RWPE2 (cell line): ENCODE results near the gene CDC123.

Source experiments
- ATAC-seq: fragments of 200-7000 bp; cut with Tn5 transposase; 3 replicates; pipeline ENCODE4 v1.9.1; 2021; ENCODE audit warnings: low read depth
- DNase-seq: peaks from one replicate; pipeline ENCODE4 v3.0.0-alpha.2; 2020; ENCODE audit warnings: low spot score
- H3K27ac ChIP-seq: fragments of 450-650 bp; 2 replicates; pipeline ENCODE4 v1.5.1; 2017; ENCODE audit warnings: mild to moderate bottlenecking; ENCODE audit not compliant: poor library complexity, severe bottlenecking
- H3K27me3 ChIP-seq: fragments of 250-450 bp; sonication (Bioruptor Pico); 2 replicates; pipeline ENCODE4 v1.5.1; 2021; ENCODE audit warnings: mild to moderate bottlenecking, moderate library complexity; ENCODE audit not compliant: insufficient read depth, poor library complexity, severe bottlenecking
- H3K36me3 ChIP-seq: fragments of 250-450 bp; sonication (Bioruptor Pico); 2 replicates; pipeline ENCODE4 v1.5.1; 2020; ENCODE audit warnings: low read depth, mild to moderate bottlenecking, moderate library complexity
- H3K4me1 ChIP-seq: fragments of 250-450 bp; sonication (Bioruptor Pico); 2 replicates; pipeline ENCODE4 v1.5.1; 2021; ENCODE audit warnings: mild to moderate bottlenecking, moderate library complexity; ENCODE audit not compliant: insufficient read depth, poor library complexity, severe bottlenecking
- H3K4me3 ChIP-seq: fragments of 250-450 bp; sonication (Bioruptor Pico); 2 replicates; pipeline ENCODE4 v1.5.1; 2021; ENCODE audit warnings: mild to moderate bottlenecking, moderate library complexity; ENCODE audit not compliant: severe bottlenecking
- H3K9me3 ChIP-seq: fragments of 250-450 bp; sonication (Bioruptor Pico); 2 replicates; pipeline ENCODE4 v1.5.1; 2021; ENCODE audit warnings: mild to moderate bottlenecking, moderate library complexity; ENCODE audit not compliant: severe bottlenecking
- TF ChIP-seq, protein P1 (sequence below): fragments of 450-650 bp; IDR thresholded peaks from one replicate; pipeline ENCODE4 v1.5.1; 2017; ENCODE audit warnings: mild to moderate bottlenecking, moderate library complexity; ENCODE audit not compliant: poor library complexity, severe bottlenecking

The CDC123 gene

DNA sequence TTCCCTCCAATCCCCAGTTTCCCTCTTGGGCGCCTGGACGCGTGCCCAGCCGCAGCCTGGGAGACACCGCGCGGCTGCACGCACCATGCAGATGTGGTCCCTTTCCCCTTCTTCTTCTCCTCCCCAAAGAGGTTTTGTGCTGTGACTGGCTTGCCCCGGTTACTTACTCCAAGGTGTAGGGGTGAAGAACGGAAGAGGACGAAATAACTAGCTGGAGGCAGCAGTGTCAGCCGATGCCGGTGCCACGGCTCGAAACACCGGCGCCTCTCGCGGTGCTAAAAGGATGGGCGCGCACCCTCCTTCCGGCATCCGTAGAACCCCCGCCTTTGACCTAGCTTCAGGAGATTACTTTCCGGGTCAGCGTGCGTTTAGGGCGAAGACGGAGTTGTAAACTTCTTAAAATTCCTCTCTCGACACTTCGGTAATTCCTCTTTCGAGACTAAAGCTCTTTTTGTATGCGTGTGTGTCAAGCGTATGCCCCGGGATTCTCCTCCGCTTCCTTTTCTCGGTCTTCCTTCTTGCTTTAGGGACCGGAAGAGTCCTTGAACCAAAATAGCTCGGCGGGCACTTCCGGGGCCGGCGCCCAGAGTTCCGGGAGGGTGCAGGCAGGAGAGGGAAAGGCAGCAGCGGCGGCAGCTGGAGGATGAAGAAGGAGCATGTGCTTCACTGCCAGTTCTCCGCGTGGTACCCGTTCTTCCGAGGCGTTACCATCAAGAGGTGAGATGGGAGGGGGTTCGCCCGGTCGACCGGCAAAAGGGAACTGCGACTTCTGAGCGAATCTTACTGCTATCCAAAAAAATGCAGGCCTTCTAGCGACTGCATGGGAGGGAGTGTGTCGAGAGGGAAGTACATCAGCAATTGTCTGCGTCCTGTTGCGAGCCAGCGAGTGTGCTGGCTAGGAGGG lies at the start of gene CDC123, which contains the start of gene NUDT5:
TSS of gene CDC123 (plus strand) at position 586 of the 904 bp plus-strand sequence. CDS start at position 644, 58 bp downstream.
TSS of gene NUDT5 (minus strand) at position 289 of the 904 bp plus-strand sequence. CDS start 9,600 bp downstream, outside the sequence.
- DNase-seq (peak; percentile 86), ATAC-seq (peak; percentile 91)
- H3K36me3 ChIP-seq: peaks cover 46% of the 10 kb centered on the region
- H3K4me3 ChIP-seq: peak within 1 kb of the TSS; percentile 93
- TF ChIP-seq, protein P1, sequence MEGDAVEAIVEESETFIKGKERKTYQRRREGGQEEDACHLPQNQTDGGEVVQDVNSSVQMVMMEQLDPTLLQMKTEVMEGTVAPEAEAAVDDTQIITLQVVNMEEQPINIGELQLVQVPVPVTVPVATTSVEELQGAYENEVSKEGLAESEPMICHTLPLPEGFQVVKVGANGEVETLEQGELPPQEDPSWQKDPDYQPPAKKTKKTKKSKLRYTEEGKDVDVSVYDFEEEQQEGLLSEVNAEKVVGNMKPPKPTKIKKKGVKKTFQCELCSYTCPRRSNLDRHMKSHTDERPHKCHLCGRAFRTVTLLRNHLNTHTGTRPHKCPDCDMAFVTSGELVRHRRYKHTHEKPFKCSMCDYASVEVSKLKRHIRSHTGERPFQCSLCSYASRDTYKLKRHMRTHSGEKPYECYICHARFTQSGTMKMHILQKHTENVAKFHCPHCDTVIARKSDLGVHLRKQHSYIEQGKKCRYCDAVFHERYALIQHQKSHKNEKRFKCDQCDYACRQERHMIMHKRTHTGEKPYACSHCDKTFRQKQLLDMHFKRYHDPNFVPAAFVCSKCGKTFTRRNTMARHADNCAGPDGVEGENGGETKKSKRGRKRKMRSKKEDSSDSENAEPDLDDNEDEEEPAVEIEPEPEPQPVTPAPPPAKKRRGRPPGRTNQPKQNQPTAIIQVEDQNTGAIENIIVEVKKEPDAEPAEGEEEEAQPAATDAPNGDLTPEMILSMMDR: no peak
- H3K27me3 ChIP-seq: no peaks in the 10 kb centered on the region
- peak within 1 kb of the TSS; percentile 69 for H3K27ac ChIP-seq
- H3K4me1 ChIP-seq: peaks cover 18% of the 10 kb centered on the region
- H3K9me3 ChIP-seq: no peaks in the 10 kb centered on the region

DNA sequence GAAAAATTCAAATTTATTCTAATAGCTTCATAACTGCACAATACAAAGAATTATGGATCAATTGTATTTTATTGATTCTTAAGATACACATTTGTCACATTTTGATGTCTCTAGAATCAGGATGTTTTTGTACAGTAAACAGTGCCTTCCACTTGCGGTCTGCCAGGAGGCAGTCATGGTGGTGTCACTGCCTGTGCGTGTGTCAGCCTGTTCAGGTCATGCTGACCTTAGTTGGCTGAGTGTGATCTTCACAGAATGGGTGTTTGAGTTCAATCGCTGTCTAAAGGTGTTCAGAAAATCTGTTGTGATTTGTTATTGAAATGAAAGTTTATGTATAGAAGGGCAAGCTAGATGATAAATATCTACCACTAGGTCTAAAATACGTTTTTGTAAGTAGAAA lies 45.8 kb upstream of the CDC123 start:
- ATAC-seq: no peak
- H3K4me1 ChIP-seq: no peaks in the 10 kb centered on the region
- peaks cover 16% of the 10 kb centered on the region for H3K36me3 ChIP-seq
- H3K27ac ChIP-seq: no peak overlapping the region
- no peak for DNase-seq
- H3K27me3 ChIP-seq: no peaks in the 10 kb centered on the region
- no peak overlapping the region for H3K4me3 ChIP-seq
- no peaks in the 10 kb centered on the region for H3K9me3 ChIP-seq
- TF ChIP-seq, protein P1: no peak

DNA sequence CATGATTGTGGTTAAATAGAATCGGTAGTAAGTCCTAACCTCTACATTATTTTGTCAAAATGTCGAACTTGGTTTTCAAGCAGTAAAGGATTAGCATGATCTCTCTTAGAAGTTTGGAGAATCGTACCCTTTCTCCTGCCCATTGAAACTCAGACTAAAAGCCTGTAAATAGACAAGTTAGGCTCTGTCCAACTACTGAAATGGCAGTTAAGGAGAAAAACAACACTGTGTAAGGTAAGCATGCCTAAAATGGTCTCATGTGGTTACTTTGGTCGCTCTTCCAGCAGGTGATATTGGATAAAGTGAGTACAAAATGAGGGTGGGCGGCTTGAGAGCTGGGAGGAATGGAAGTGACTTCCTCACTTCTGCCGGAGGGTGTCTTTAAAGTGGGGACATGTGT lies 41.5 kb upstream of the CDC123 start:
- peaks cover 32% of the 10 kb centered on the region for H3K36me3 ChIP-seq
- TF ChIP-seq, protein P1: no peak
- H3K9me3 ChIP-seq: no peaks in the 10 kb centered on the region
- no peaks in the 10 kb centered on the region for H3K4me1 ChIP-seq
- DNase-seq: no peak
- H3K27me3 ChIP-seq: no peaks in the 10 kb centered on the region
- H3K4me3 ChIP-seq: no peak overlapping the region
- ATAC-seq: no peak
- no peak overlapping the region for H3K27ac ChIP-seq

- Histone ChIP-seq H3K36me3 (peaks cover 47% of the 10 kb centered on the region), H3K27me3 (no peaks in the 10 kb centered on the region), H3K27ac (no peak overlapping the region), H3K4me3 (no peak overlapping the region), H3K9me3 (no peaks in the 10 kb centered on the region), H3K4me1 (no peaks in the 10 kb centered on the region)
- no peak for DNase-seq
- TF ChIP-seq, protein P1: no peak
- ATAC-seq: no peak
Observed at GRCh38 chr10:12156367-12157123, 39.4 kb upstream of the CDC123 start.
